CD14-positive monocyte (primary cell): ENCODE data around the gene MOB3B. TPM values are rescaled to one million over a fixed set of nuclear protein-coding genes. Genes with fewer than 3 reads are reported as not detected.

ENCODE experiments used
- DNase-seq, 3 donors: peaks; one replicate each; pipeline ENCODE4 v3.0.0-alpha.2; 2011 to 2022
- H2AFZ ChIP-seq: 2 replicates; pipeline ENCODE4 v1.6.0; 2012; ENCODE audit warnings: mild to moderate bottlenecking, low read depth, low read length, inconsistent platforms; ENCODE audit not compliant: insufficient read depth, poor library complexity, severe bottlenecking
- H3K27ac ChIP-seq, 2 donors: 1 replicate in 1 of 2; 2 replicates in 1 of 2; pipeline ENCODE4 v1.5.1; 2012 to 2013; ENCODE audit warnings: low read length in 2 of 2, control low read depth in 1 of 2, inconsistent platforms in 1 of 2, low read depth in 1 of 2, mild to moderate bottlenecking in 1 of 2
- H3K27me3 ChIP-seq, 2 donors: one replicate each; pipeline versions ENCODE4 v1.6.0 to v1.6.1; 2011 to 2013; ENCODE audit warnings: low read length in 2 of 2; ENCODE audit not compliant: control insufficient read depth in 2 of 2, insufficient read depth in 2 of 2
- H3K36me3 ChIP-seq, 2 donors: replicated peaks in 1 of 2; 1 replicate in 1 of 2; 2 replicates in 1 of 2; pipeline versions ENCODE4 v1.5.1 to v1.6.1; 2012 to 2013; ENCODE audit warnings: low read length in 2 of 2, control low read depth in 1 of 2, inconsistent platforms in 1 of 2, mild to moderate bottlenecking in 1 of 2; ENCODE audit not compliant: insufficient read depth in 2 of 2, control insufficient read depth in 1 of 2
- H3K4me1 ChIP-seq, 2 donors: 1 replicate in 1 of 2; 2 replicates in 1 of 2; pipeline versions ENCODE4 v1.5.1 to v1.6.1; 2012 to 2013; ENCODE audit warnings: low read length in 2 of 2, control low read depth in 1 of 2, inconsistent platforms in 1 of 2, mild to moderate bottlenecking in 1 of 2, moderate library complexity in 1 of 2; ENCODE audit not compliant: insufficient read depth in 2 of 2, control insufficient read depth in 1 of 2
- H3K4me2 ChIP-seq: replicated peaks from 2 replicates; pipeline ENCODE3; 2012; ENCODE audit warnings: low read length, moderate library complexity, mild to moderate bottlenecking; ENCODE audit not compliant: poor library complexity, severe bottlenecking; ENCODE audit errors: extremely low read depth
- H3K4me3 ChIP-seq, 3 experiments: fragments of 200-600 bp in 1 of 3; sonication (generic) in 1 of 3; replicated peaks in 1 of 3; 1 replicate in 2 of 3; 2 replicates in 1 of 3; pipeline ENCODE4 v1.5.1; 2011 to 2013; ENCODE audit warnings: low read length in 3 of 3, mild to moderate bottlenecking in 3 of 3, control low read depth in 2 of 3, low read depth in 2 of 3, inconsistent platforms in 1 of 3, moderate library complexity in 1 of 3
- H3K79me2 ChIP-seq: 2 replicates; pipeline ENCODE4 v1.6.0; 2012; ENCODE audit warnings: mild to moderate bottlenecking, control low read depth, inconsistent platforms, low read length, moderate library complexity; ENCODE audit not compliant: insufficient read depth
- H3K9ac ChIP-seq: 2 replicates; pipeline ENCODE4 v1.6.0; 2017; ENCODE audit warnings: low read length, mild to moderate bottlenecking; ENCODE audit not compliant: insufficient read depth, poor library complexity, severe bottlenecking
- H3K9me3 ChIP-seq, 2 donors: replicated peaks in 1 of 2; 1 replicate in 1 of 2; 2 replicates in 1 of 2; pipeline versions ENCODE4 v1.5.1 to v1.6.1; 2012 to 2013; ENCODE audit warnings: low read length in 2 of 2, control low read depth in 1 of 2; ENCODE audit not compliant: control insufficient read depth in 1 of 2, insufficient read depth in 1 of 2
- H4K20me1 ChIP-seq: 2 replicates; pipeline ENCODE4 v1.6.0; 2012; ENCODE audit warnings: mild to moderate bottlenecking, low read length, control low read depth, moderate library complexity; ENCODE audit not compliant: insufficient read depth
- H3K27ac Mint-ChIP-seq, 7 donors: one replicate each; pipeline ENCODE4 v1.8.0; 2020; ENCODE audit warnings: mild to moderate bottlenecking in 7 of 7, mixed read lengths in 7 of 7, moderate library complexity in 6 of 7, inconsistent platforms in 2 of 7
- H3K27me3 Mint-ChIP-seq, 3 donors: one replicate each; pipeline ENCODE4 v1.8.0; 2021 to 2022; ENCODE audit warnings: low read depth in 3 of 3, mild to moderate bottlenecking in 3 of 3, mixed read lengths in 3 of 3, moderate library complexity in 3 of 3, inconsistent platforms in 1 of 3
- H3K36me3 Mint-ChIP-seq, 2 donors: one replicate each; pipeline ENCODE4 v1.8.0; 2020; ENCODE audit warnings: mixed read lengths in 2 of 2, inconsistent platforms in 1 of 2, mild to moderate bottlenecking in 1 of 2
- H3K4me1 Mint-ChIP-seq: one replicate; pipeline ENCODE4 v1.8.0; 2020; ENCODE audit warnings: mild to moderate bottlenecking, mixed read lengths
- H3K4me3 Mint-ChIP-seq, 2 donors: one replicate each; pipeline ENCODE4 v1.8.0; 2020; ENCODE audit warnings: mild to moderate bottlenecking in 2 of 2, mixed read lengths in 2 of 2, moderate library complexity in 1 of 2
- H3K9me3 Mint-ChIP-seq, 7 donors: one replicate each; pipeline ENCODE4 v1.8.0; 2020 to 2022; ENCODE audit warnings: mixed read lengths in 7 of 7, mild to moderate bottlenecking in 6 of 7, moderate library complexity in 6 of 7, inconsistent platforms in 2 of 7
- WGBS: methylation state at CpG from one replicate; pipeline ENCODE4 v1.1.5; 2013; ENCODE audit warnings: missing lambda C conversion rate; ENCODE audit not compliant: insufficient coverage; 5-methylcytosine and 5-hydroxymethylcytosine counted together
- intact Hi-C, 2 donors: fragments of 100-400 bp; cut with micrococcal nuclease; formaldehyde crosslinking; loops; one replicate each; pipeline versions ENCODE4 v1.15.0 to v1.15.1; 2023
- polyA plus RNA-seq, 3 donors: library from polyadenylated mRNA; depleted of rRNA in 1 of 3; unstranded in 2 of 3; stranded (reverse) in 1 of 3; fragments of 300-500 nt in 2 of 3; fragments of >200 nt in 1 of 3; fragmentation: Illumina TruSeq in 2 of 3; gene quantifications; 1 replicate in 2 of 3; 2 replicates in 1 of 3; pipeline ENCODE4 v1.2.3, GENCODE V29; 2012 to 2021
- TF ChIP-seq, protein P1 (sequence below): fragments of 200-600 bp; IDR thresholded peaks from one replicate; pipeline ENCODE4 v1.8.0; 2022; ENCODE audit warnings: antibody characterized with exemption, mild to moderate bottlenecking

Gene MOB3B
- polyA plus RNA-seq, 3 donors: 1.2 to 2.2 (median 1.4) TPM

DNA sequence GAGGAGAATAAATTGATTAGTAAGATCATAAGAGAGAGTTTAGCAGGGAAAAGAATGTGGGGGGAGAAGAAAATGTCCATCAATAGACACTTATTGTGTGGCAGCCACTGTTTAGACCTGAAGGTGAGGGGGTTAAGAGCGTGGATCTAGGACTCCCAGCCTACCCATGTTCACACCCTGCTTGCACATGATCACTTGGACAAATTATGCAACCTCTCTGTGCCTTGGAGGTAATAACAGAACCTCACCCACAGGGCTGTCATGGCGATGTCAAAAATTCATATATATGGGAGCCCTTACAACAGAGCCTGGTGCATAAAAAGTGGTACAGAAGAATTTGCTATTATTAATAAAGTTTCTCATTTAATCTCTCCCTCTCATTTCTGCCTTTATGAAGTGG, 146.6 kb downstream of the MOB3B start:
- no peaks in the 10 kb centered on the region for H3K79me2 ChIP-seq
- Mint-ChIP-seq H3K9me3 (no peaks in the 10 kb centered on the region), H3K27me3 (peaks cover 0 to 1% (median 0%) of the 10 kb centered on the region in 3 donors), H3K36me3 (no peaks in the 10 kb centered on the region), H3K27ac (no peak overlapping the region), H3K4me3 (no peak overlapping the region), H3K4me1 (peaks cover 11% of the 10 kb centered on the region)
- intact Hi-C loops: loop anchor here in 1 of 2 donors (10.0 kb wide), 1 partner anchor 52 kb away; no protein-coding TSS in a partner anchor
- H3K27me3 ChIP-seq: no peaks in the 10 kb centered on the region
- no peaks in the 10 kb centered on the region for H3K36me3 ChIP-seq
- no peak overlapping the region for H3K9ac ChIP-seq
- no peak overlapping the region for H2AFZ ChIP-seq
- H3K9me3 ChIP-seq: no peaks in the 10 kb centered on the region
- no CpG with 5 or more reads among the region's 2 CpGs for WGBS
- H4K20me1 ChIP-seq: peaks cover 3% of the 10 kb centered on the region
- H3K27ac ChIP-seq: no peak overlapping the region
- TF ChIP-seq, protein P1, sequence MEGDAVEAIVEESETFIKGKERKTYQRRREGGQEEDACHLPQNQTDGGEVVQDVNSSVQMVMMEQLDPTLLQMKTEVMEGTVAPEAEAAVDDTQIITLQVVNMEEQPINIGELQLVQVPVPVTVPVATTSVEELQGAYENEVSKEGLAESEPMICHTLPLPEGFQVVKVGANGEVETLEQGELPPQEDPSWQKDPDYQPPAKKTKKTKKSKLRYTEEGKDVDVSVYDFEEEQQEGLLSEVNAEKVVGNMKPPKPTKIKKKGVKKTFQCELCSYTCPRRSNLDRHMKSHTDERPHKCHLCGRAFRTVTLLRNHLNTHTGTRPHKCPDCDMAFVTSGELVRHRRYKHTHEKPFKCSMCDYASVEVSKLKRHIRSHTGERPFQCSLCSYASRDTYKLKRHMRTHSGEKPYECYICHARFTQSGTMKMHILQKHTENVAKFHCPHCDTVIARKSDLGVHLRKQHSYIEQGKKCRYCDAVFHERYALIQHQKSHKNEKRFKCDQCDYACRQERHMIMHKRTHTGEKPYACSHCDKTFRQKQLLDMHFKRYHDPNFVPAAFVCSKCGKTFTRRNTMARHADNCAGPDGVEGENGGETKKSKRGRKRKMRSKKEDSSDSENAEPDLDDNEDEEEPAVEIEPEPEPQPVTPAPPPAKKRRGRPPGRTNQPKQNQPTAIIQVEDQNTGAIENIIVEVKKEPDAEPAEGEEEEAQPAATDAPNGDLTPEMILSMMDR: no peak
- DNase-seq: no peak
- no peak overlapping the region for H3K4me2 ChIP-seq
- H3K4me3 ChIP-seq: no peak overlapping the region
- peaks cover 6 to 7% of the 10 kb centered on the region in 2 donors for H3K4me1 ChIP-seq

DNA sequence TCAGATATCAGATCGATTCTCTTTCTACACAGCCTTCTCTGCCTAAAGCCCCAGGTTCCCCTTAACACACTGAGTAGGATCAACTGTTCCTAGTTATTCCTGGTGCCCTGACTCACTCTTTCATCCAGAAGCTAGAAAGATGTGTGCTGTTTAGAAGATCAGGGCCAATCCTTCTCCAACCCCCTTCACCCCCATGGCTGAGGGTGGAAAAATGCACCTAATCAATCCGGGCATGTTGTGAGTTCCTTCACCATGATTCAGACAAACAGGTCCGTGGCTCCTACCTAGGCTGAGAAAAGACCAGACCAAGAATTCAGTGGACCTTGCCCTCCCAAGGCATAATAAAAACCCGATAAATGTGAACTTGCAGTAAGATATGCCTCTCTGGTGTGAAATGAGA, 147.3 kb downstream of the MOB3B start:
- WGBS: no CpG with 5 or more reads among the region's 4 CpGs
- Histone ChIP-seq H3K4me3 (no peak overlapping the region), H3K4me1 (peaks cover 8 to 14% of the 10 kb centered on the region in 2 donors), H3K9me3 (no peaks in the 10 kb centered on the region), H3K79me2 (no peaks in the 10 kb centered on the region), H3K4me2 (no peak overlapping the region), H3K27me3 (no peaks in the 10 kb centered on the region), H3K36me3 (no peaks in the 10 kb centered on the region), H3K9ac (no peak overlapping the region), H4K20me1 (peaks cover 3% of the 10 kb centered on the region), H3K27ac (no peak overlapping the region), H2AFZ (no peak overlapping the region)
- Mint-ChIP-seq H3K27me3 (no peaks in the 10 kb centered on the region), H3K9me3 (no peaks in the 10 kb centered on the region), H3K4me3 (no peak overlapping the region), H3K36me3 (no peaks in the 10 kb centered on the region), H3K27ac (no peak overlapping the region), H3K4me1 (peaks cover 17% of the 10 kb centered on the region)
- no peak for DNase-seq
- TF ChIP-seq, protein P1: no peak
- intact Hi-C loops: loop anchor here in 1 of 2 donors (10.0 kb wide), 1 partner anchor 52 kb away; no protein-coding TSS in a partner anchor
